NCI-H2081 treated with DMSO at 0.1 percent for 48 hours (cell line): ENCODE measurements around the gene ABO.
"Not testable (repeated sequence)": the region's sequence is repeated elsewhere in the genome, so short reads cannot be mapped to it uniquely, and the experiment has no call there.

Source experiments
- DNase-seq: peaks from one replicate; lab custom pipeline; 2025; lab: John Stamatoyannopoulos, UW

The ABO gene

GRCh38 chr9:133290751-133291302 lies 15.8 kb upstream of the ABO start:
- no peak for DNase-seq

- DNase-seq, result no peak
Measured at GRCh38 chr9:133286523-133286922, 11.5 kb upstream of the ABO start.

GRCh38 chr9:133285252-133285775 lies 10.3 kb upstream of the ABO start:
- DNase-seq, result no peak

DNA sequence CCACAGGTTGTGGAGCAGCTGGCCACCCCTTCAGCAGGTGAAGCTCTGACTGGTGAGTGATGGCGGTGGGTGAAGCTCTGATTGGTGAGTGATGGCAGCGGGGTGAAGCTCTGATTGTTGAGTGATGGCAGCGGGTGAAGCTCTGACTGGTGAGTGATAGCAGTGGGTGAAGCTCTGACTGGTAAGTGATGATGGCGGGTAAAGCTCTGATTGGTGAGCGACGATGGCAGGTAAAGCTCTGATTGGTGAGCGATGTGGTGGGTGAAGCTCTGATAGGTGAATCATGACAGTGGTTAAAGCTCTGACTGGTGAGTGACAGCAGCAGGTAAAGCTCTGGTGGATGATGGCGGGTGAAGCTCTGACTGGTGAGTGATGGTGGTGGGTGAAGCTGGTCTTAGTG lies 9.4 kb upstream of the ABO start:
- DNase-seq, result no peak

DNA sequence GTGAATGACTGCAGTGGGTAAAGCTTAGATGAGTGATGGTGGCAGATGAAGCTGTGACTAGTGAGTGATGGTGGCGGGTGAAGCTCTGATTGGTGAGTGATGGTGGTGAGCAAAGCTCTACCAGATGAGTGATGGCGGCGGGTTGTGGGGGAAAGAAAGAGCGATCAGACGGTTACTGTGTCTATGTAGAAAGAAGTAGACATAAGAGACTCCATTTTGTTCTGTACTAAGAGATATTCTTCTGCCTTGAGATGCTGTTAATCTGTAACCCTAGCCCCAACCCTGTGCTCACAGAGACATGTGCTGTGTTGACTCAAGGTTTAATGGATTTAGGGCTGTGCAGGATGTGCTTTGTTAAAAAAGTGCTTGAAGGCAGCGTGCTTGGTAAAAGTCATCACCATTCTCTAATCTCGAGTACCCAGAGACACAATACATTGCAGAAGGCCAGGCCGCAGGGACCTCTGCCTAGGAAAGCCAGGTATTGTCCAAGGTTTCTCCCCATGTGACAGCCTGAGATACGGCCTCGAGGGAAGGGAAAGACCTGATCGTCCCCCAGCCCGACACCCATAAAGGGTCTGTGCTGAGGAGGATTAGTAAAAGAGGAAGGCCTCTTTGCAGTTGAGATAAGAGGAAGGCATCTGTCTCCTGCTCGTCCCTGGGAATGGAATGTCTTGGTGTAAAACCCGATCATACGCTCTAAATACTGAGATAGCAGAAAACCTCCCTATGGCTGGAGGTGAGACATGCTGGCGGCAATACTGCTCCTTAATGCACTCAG lies 8.4 kb upstream of the ABO start:
- not testable (repeated sequence) for DNase-seq

DNA sequence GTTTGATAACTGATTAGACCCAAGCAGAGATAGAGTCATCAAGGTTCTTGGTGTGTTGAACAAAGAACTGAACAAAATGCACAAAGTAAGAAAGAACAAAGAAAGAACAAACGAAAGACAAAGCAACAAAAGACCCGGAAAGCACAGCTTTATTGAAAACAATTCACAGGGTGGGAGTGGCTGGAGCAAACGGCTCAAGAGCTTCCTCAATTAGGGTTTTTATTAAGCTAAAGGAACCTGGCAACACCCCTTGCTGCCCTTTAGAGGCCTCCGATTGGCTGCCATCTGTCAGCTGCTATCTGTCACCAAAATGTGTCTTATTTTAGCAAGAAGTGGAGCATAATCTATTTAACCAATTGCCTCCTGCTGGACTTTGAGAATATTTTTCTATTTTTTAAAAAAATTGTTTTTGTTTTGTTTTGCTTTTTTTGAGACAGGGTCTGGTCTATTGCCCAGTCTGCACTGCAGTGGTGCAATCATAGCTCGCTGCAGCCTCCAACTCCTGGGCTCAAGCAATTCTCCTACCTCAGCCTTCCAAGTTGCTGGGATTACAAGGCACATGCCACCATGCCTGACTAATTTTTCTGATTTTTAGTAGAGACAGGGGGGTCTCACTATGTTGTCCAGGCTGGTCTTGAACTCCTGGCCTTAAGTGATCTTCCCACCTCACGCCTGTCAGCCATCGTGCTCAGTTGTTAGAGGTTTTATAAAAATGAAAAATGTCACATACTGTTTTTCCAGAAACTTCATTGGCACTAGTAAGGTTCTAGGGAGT lies 7.7 kb upstream of the ABO start:
- peak; percentile 11 for DNase-seq

DNA sequence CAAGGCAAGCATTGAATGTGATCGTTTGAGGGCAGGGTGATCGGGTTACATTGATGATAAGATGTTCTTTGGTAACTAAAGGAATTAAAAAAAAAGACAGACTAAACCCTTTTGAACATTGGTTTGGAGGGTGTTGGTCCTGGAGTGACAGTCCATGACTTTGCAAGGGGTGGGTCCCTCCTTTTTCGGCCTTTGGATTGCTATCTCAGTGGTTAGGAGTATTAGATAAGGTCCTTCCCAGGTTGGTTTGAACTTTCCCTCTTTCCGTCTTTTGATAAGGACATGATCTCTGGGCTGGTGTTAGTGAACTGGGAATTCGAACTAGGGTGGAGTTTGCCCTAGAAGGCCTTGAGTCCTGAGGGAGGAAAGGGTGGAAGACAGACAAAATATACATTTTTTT lies 5.4 kb upstream of the ABO start:
- DNase-seq, result no peak

DNA sequence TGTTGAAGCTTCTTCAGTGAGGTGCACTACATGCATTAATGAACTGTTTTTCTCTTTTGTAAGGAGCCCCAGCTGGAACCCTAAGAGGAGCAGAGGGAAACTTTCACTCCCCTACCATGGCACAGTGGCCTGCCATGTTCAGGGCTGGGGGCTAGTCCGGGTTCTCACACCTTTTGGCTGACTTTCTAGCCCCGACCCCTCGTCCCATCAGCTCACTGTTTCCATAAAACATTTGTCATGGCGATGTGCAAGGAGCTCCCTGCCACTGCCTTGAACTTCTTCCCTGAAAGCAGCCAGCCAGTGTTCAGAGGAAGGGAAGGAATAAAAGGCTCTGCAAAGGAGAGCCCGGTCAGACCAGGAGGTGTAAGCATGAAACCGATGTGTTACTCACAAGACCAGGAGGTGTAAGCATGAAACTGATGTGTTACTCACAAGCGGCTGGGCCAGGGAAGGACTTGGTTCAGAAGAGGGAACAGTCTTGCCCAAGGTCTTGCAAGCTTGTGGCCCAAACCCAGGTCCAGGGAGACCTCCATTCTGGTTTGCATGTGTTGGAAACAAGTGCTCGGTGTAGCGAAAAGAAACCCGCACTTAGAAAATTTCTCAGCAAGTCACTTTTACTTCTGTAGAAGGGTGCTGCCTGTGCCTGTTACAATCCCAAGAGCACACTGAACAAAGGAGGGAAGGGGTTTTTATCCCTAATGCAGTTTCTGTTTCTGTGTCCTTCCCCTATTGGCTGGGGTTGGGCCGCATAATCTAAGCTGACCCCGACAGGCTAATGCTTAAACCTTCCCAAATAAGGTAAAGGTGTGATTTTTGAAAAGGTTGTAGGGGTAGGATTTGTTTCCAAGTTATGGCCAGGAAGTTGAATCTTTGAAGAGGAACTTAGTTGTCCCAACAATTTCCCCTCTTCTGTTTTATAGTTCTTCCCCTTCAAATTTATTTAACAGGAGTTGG lies 3.4 kb upstream of the ABO start:
- no peak for DNase-seq

GRCh38 chr9:133277467-133277866 lies 2.5 kb upstream of the ABO start:
- DNase-seq, result no peak

- DNase-seq, result no peak
Measured at GRCh38 chr9:133276923-133277322, 1.9 kb upstream of the ABO start.

DNA sequence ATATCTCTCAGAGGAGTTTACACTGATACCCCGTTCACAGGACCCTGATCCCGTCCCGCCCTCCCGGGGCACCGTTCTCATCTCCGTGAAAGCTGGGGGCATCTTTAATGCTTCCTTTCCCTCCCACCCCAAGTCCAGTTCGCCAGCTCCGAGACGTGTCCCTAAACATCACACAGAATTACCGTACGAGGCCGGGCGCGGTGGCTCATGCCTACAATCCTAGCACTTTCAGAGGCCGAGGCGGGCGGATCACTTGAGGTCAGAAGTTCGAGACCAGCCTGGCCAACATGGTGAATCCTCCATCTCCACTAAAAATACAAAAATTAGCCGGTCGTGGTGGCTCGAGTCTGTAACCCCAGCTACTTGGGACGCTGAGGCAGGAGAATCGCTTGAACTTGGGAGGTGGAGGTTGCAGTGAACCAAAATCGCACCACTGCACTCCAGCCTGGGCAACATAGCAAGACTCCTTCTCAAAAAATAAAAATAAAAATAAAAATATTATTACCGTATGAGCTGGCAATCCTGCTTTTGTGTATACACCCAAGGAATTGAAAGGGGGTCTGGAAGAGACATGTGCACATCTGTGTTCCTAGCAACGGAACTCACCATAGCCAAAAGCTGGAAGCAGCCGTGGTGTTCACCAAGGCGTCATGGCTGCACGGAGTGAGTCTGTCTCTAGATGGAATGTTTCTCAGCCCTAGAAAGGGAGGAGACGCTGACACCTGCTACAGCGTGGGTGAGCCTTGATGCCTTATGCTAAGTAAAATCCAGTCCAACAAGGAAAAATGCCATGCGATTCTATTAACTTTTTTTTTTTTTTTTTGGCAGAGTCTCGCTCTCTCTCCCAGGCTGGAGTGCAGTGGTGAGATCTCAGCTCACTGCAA lies 1.2 kb upstream of the ABO start:
- no peak for DNase-seq

DNA sequence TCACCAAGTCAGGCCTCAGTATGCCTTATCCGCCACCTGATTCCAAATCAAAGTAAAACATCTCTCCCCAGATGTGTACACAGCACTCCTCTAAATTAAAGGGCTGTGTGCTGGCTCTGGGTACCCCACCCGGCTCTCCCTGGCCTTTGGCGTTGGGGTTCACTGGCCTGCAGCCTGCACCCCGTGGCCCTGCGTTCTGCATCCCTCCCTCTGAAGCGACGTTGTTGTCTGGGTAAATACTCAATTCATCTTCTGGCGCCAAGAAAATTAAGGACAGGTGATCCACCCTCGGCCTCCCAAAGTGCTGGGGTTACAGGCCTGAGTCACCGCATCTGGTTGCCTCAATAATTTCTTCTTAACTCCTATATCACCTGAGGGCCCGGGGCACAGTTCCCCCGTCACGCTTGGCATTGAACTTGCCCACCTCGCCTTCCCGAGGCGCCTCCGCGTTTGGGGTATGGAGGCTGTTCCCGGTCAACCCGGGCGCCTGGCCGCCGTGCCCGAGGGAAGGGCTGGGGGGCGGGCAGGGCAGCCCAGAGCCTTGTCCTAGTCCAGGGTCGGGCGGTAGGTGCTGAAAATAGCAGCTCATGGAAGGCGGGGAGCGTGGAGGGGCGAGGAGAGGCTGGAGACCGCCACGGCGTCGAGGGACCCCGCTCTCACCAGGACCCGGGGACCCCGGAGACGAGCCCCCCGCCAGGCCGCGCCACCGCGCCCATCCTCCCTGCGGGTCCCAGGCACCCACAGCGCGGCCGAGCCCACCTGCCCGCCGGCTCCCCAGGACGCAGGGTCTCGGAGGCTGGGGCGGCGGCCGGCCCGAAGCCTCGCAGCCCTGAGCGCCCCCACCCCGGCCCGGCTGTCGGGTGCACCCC lies 531 bp downstream of the ABO start:
- no peak for DNase-seq

DNA sequence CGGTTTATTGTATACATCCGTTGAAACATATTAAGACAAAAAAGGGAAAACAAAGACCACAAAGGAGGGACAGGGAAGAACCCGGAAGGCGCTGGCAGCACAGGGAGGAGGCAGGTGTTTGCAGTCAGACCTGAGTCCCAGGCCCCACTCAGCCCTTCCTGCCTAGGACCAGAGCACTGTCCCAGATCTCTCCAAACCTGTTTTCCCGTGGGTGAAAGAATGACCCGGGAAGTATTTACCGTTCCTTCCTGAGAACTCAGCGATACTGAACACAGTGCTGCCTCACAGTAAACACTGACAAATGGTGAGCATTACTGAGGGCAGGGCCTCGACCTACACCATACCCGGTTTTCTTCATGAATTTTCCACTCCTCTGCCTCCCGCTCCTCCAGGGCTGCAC lies 1.2 kb downstream of the ABO start:
- no peak for DNase-seq

DNA sequence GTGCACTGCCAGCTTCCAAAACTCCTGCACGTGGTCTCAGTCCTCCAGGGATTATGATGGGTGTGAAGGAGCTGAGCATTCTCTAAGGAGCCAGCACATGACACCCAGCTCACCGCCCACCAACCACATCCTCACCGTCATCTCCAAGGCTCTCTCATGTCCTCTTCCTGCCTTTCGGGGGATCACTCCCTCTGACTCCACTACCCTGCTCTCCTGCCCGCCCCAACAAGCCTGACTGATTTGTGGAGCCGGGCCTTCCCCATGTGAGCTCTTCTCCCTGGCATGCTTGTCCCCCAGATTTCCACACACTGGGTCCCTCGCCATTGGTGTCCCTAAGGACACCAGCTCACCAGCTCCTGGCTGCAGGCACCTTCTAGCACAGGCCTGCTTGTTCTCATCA lies 1.9 kb downstream of the ABO start:
- DNase-seq, result no peak

DNA sequence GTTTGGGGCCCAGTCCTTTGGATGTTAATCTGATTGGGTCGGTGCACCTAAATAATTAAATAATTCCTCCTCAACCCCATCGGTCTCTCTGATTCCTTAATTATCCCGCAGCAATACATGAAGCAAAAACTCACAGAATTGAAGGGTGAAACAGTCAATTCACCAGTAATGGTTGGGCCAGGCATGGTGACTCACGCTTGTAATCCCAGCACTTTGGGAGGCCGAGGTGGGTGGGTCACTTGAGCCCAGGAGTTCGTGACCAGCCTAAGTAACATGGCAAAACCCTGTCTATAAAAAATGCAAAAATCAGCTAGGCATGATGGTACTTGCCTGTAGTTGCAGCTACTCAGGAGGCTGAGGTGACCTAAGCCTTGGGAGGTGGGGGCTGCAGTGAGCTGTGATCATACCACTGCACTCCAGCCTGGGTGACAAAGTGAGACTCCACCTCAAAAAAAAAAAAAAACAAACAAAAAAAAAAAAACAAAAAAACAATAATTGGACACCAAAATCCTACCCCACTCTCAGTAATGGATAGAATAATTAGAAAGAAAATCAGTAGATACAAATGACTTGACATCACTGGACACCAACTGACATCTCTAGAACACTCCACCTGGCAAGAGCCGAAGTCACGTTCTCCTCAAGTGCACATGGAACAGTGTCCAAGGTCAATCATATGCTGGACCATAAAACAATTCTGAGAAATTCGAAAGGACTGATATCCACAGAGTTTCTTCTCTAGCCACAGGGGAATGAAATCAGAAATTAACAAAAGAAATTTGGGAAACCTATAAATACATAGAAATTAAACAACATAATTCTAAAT lies 5.3 kb downstream of the ABO start:
- DNase-seq, result no peak

DNA sequence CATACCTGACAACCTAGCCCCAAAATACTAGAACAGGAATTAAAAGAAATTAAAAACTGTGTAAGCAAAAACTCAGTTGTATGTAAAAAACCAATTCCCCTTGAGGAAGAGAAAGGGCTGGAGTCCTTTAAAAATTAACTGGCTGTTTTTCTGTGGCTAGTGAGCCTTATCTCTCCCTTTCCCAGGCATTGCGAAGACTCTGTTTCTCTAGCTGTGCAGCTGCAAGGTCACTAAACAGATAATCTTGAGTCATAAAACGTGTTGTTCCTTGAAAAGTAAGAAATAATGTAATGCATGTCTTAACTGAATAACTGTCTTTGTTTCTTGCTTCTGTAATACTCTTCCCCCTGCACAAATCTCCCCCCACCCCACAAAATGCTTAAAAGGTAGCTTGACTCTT lies 5.9 kb downstream of the ABO start:
- not testable (repeated sequence) for DNase-seq

- DNase-seq, result no peak
Measured at GRCh38 chr9:133268335-133269056, 6.5 kb downstream of the ABO start.

- no peak for DNase-seq
Measured at GRCh38 chr9:133264235-133264764, 10.7 kb downstream of the ABO start.
